OCI-LY3 (cell line): ENCODE measurements around the gene VTI1A.

ENCODE experiments used
- H2AFZ ChIP-seq: fragments of 200-600, 300-600 bp; shearing (Covaris generic); 2 replicates; pipeline ENCODE4 v1.6.0; 2014; ENCODE audit warnings: antibody characterized with exemption, low read depth, low read length
- H3K27ac ChIP-seq: fragments of 200-600, 300-600 bp; sonication (generic); 2 replicates; pipeline ENCODE4 v1.5.1; 2014; ENCODE audit warnings: mild to moderate bottlenecking, low read length, moderate library complexity, mixed read lengths
- H3K27me3 ChIP-seq: fragments of 200-600, 300-600 bp; sonication (generic); 2 replicates; pipeline ENCODE4 v1.6.1; 2014; ENCODE audit warnings: low read depth, low read length, mixed read lengths
- H3K36me3 ChIP-seq: fragments of 200-600, 300-600 bp; sonication (generic); replicated peaks from 2 replicates; pipeline ENCODE3; 2014; ENCODE audit warnings: low read depth, low read length, mixed read lengths
- H3K4me1 ChIP-seq: fragments of 300-600, 200-600 bp; sonication (generic); 2 replicates; pipeline ENCODE4 v1.6.1; 2014; ENCODE audit warnings: low read length, mixed read lengths
- H3K4me2 ChIP-seq: fragments of 200-600, 300-600 bp; sonication (generic); 2 replicates; pipeline ENCODE4 v1.6.1; 2014; ENCODE audit warnings: low read length, mixed read lengths
- H3K4me3 ChIP-seq: fragments of 300-600, 200-600 bp; sonication (generic); 2 replicates; pipeline ENCODE4 v1.5.1; 2014; ENCODE audit warnings: antibody characterized with exemption, mild to moderate bottlenecking, low read length, moderate library complexity
- H3K79me2 ChIP-seq: fragments of 300-600, 200-600 bp; shearing (Covaris generic); 2 replicates; pipeline ENCODE4 v1.6.1; 2014; ENCODE audit warnings: mild to moderate bottlenecking, low read length, mixed read lengths
- H3K9ac ChIP-seq: fragments of 300-600, 200-600 bp; shearing (Covaris generic); 2 replicates; pipeline ENCODE4 v1.6.0; 2014; ENCODE audit warnings: mild to moderate bottlenecking, low read length, moderate library complexity
- H3K9me3 ChIP-seq: fragments of 200-600, 300-600 bp; shearing (Covaris generic); 2 replicates; pipeline ENCODE4 v1.6.1; 2014; ENCODE audit warnings: low read length, mixed read lengths; ENCODE audit not compliant: insufficient read depth
- H4K20me1 ChIP-seq: fragments of 200-600, 300-600 bp; sonication (generic); 2 replicates; pipeline ENCODE4 v1.6.1; 2016; ENCODE audit warnings: low read length, mixed read lengths; ENCODE audit not compliant: insufficient read depth
- EZH2phosphoT487 ChIP-seq: fragments of 200-600 bp; shearing (Covaris generic); IDR thresholded peaks from 2 replicates; pipeline ENCODE4 v1.6.1; 2018; ENCODE audit warnings: antibody characterized with exemption, mixed run types, low read depth
- TF ChIP-seq, protein P1 (sequence below): fragments of 200-600, 300-600 bp; sonication (generic); IDR thresholded peaks from 2 replicates; pipeline ENCODE4 v1.5.1; 2014; ENCODE audit warnings: antibody characterized with exemption, low read length, low read depth

The VTI1A gene

GRCh38 chr10:112832361-112832878, 385.4 kb downstream of the VTI1A start:
- no peaks in the 10 kb centered on the region for H3K36me3 ChIP-seq
- no peaks in the 10 kb centered on the region for H3K4me1 ChIP-seq
- no peaks in the 10 kb centered on the region for H3K79me2 ChIP-seq
- TF ChIP-seq, protein P1, sequence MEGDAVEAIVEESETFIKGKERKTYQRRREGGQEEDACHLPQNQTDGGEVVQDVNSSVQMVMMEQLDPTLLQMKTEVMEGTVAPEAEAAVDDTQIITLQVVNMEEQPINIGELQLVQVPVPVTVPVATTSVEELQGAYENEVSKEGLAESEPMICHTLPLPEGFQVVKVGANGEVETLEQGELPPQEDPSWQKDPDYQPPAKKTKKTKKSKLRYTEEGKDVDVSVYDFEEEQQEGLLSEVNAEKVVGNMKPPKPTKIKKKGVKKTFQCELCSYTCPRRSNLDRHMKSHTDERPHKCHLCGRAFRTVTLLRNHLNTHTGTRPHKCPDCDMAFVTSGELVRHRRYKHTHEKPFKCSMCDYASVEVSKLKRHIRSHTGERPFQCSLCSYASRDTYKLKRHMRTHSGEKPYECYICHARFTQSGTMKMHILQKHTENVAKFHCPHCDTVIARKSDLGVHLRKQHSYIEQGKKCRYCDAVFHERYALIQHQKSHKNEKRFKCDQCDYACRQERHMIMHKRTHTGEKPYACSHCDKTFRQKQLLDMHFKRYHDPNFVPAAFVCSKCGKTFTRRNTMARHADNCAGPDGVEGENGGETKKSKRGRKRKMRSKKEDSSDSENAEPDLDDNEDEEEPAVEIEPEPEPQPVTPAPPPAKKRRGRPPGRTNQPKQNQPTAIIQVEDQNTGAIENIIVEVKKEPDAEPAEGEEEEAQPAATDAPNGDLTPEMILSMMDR, result no peak
- no peak for TF ChIP-seq EZH2phosphoT487
- no peak overlapping the region for H3K27ac ChIP-seq
- H3K4me3 ChIP-seq, result no peak overlapping the region
- no peaks in the 10 kb centered on the region for H4K20me1 ChIP-seq
- no peak overlapping the region for H3K4me2 ChIP-seq
- H2AFZ ChIP-seq, result no peak overlapping the region
- H3K27me3 ChIP-seq, result no peaks in the 10 kb centered on the region
- no peak overlapping the region for H3K9ac ChIP-seq
- no peaks in the 10 kb centered on the region for H3K9me3 ChIP-seq

GRCh38 chr10:112832959-112833358, 385.9 kb downstream of the VTI1A start:
- no peaks in the 10 kb centered on the region for H3K36me3 ChIP-seq
- H3K27me3 ChIP-seq, result no peaks in the 10 kb centered on the region
- H3K9me3 ChIP-seq, result no peaks in the 10 kb centered on the region
- no peak overlapping the region for H3K9ac ChIP-seq
- no peaks in the 10 kb centered on the region for H3K79me2 ChIP-seq
- H4K20me1 ChIP-seq, result no peaks in the 10 kb centered on the region
- H2AFZ ChIP-seq, result no peak overlapping the region
- H3K4me2 ChIP-seq, result no peak overlapping the region
- no peak overlapping the region for H3K4me3 ChIP-seq
- no peaks in the 10 kb centered on the region for H3K4me1 ChIP-seq
- no peak overlapping the region for H3K27ac ChIP-seq
- no peak for TF ChIP-seq EZH2phosphoT487
- TF ChIP-seq, protein P1, result no peak

DNA sequence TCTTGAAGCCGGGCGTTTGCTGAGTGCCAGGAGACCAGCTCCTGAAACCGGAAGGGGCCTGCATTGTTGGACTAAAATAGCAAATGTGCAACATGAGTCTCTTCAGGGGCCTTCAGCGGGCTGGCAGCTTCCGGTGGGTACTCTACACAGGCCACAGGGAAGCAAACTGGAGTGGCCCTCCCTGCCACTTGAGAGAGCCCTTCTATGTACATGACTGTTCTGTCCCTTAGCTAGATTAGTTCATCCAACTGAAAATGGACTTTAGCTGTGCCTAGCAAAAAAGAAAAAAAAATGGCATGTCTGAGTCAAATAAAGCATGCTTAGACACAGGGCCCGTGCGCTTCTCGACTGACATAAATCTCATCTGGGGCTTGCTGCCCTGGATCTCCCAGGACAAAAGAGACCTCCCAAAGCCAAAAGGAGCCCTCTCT, 387.8 kb downstream of the VTI1A start:
- no peaks in the 10 kb centered on the region for H3K27me3 ChIP-seq
- no peak overlapping the region for H3K27ac ChIP-seq
- no peak overlapping the region for H3K4me2 ChIP-seq
- H3K9me3 ChIP-seq, result no peaks in the 10 kb centered on the region
- no peaks in the 10 kb centered on the region for H3K36me3 ChIP-seq
- H4K20me1 ChIP-seq, result no peaks in the 10 kb centered on the region
- H2AFZ ChIP-seq, result no peak overlapping the region
- H3K4me1 ChIP-seq, result no peaks in the 10 kb centered on the region
- no peak overlapping the region for H3K9ac ChIP-seq
- H3K79me2 ChIP-seq, result no peaks in the 10 kb centered on the region
- TF ChIP-seq, protein P1, result no peak
- TF ChIP-seq EZH2phosphoT487, result no peak
- no peak overlapping the region for H3K4me3 ChIP-seq

DNA sequence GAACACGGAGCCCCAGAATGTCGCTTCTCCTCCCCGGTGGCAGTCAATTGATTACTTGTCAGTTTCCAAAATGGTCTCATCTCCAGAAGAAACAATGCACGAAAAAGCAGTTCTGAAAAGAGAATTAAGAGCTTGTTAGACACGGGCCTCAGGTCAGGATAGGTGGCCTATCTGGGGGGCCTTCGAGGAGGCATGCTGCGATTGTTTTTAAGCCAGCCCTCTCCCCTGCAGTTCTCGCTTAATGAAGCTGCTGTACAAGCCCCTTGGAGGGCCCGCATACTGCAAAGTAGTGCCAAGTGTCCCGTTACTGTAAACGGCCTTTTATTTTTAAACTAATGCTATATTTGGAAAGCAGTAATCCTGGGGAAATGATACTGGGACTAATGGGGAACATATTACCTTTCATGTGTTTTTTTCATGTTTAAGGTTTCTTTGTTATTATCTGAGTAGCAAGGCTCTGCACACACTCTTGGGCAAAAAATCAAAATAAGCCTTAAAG, 388.3 kb downstream of the VTI1A start:
- Histone ChIP-seq H3K4me3 (no peak overlapping the region), H3K9me3 (no peaks in the 10 kb centered on the region), H3K79me2 (no peaks in the 10 kb centered on the region), H3K27me3 (no peaks in the 10 kb centered on the region), H3K4me2 (no peak overlapping the region), H3K4me1 (no peaks in the 10 kb centered on the region), H3K36me3 (no peaks in the 10 kb centered on the region), H3K9ac (no peak overlapping the region), H4K20me1 (no peaks in the 10 kb centered on the region), H2AFZ (no peak overlapping the region), H3K27ac (no peak overlapping the region)
- TF ChIP-seq EZH2phosphoT487, result no peak
- TF ChIP-seq, protein P1, result no peak
